Gastrocnemius medialis (tissue), 4 donors: ENCODE results near the gene NHLH2.

Experiments
- POLR2A ChIP-seq, 2 donors: fragments of 450-650 bp; IDR thresholded peaks; one replicate each; pipeline ENCODE4 v1.6.1; 2017; ENCODE audit warnings: antibody characterized with exemption in 2 of 2, mild to moderate bottlenecking in 2 of 2, moderate library complexity in 2 of 2
- TF ChIP-seq, protein P1 (sequence below), 5 experiments: fragments of 450-650 bp in 3 of 5; fragments of 200-600 bp in 2 of 5; sonication (generic) in 2 of 5; IDR thresholded peaks in 4 of 5; conservative IDR thresholded peaks in 1 of 5; 1 replicate in 4 of 5; 2 replicates in 1 of 5; pipeline ENCODE4 v1.5.1; 2016 to 2019; ENCODE audit warnings: antibody characterized with exemption in 5 of 5, mild to moderate bottlenecking in 3 of 5, moderate library complexity in 3 of 5

DNA sequence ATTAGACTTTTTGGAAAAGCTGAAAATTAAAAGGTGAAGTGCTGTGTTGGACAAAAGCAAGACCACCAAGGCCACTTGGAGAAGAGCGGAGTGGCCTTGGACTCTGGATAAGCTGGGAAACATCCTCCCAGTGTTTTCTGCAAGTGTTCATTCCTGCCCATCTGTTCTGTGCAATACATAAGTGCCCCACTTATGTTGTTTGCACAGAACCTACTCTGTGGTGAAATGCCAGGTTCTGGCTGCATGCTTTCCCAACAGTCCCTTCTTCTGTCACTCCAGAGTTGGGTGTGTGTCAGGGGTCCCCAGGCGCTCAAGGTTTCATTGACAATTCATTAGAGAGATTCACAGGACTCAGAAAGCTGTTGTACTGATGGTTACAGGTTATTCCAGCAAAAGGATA is 30.3 kb downstream of the NHLH2 start:
- TF ChIP-seq POLR2A (IDR thresholded peaks at IDR 0.05), result no peak
- TF ChIP-seq, protein P1, sequence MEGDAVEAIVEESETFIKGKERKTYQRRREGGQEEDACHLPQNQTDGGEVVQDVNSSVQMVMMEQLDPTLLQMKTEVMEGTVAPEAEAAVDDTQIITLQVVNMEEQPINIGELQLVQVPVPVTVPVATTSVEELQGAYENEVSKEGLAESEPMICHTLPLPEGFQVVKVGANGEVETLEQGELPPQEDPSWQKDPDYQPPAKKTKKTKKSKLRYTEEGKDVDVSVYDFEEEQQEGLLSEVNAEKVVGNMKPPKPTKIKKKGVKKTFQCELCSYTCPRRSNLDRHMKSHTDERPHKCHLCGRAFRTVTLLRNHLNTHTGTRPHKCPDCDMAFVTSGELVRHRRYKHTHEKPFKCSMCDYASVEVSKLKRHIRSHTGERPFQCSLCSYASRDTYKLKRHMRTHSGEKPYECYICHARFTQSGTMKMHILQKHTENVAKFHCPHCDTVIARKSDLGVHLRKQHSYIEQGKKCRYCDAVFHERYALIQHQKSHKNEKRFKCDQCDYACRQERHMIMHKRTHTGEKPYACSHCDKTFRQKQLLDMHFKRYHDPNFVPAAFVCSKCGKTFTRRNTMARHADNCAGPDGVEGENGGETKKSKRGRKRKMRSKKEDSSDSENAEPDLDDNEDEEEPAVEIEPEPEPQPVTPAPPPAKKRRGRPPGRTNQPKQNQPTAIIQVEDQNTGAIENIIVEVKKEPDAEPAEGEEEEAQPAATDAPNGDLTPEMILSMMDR (IDR thresholded peaks at IDR 0.05 in 4 of 5, conservative IDR thresholded peaks at IDR 0.05 in 1 of 5), result no peak
